Activated T-helper 2 cell treated with anti-CD3 and anti-CD28 coated beads, Interferon-gamma antibody, Interleukin-2, Interleukin-4, amounts not matched to agents 10 μg/mL and 5 μg/mL and 100 μg/mL, durations not matched to agents 14 hours and 24 hours and 36 hours (primary cell): Measurements from ENCODE around the gene PDE7B. TPM values are rescaled to one million over a fixed set of nuclear protein-coding genes. Genes with fewer than 3 reads are reported as not detected.
A peak's percentile ranks its signal among the peaks of the same experiment; 100 is the strongest.

ENCODE experiments used
- DNase-seq: peaks from one replicate; pipeline ENCODE4 v3.0.0; 2021; ENCODE audit warnings: low spot score
- H3K27ac Mint-ChIP-seq: one replicate; pipeline ENCODE4 v1.8.0; 2021; ENCODE audit warnings: mixed read lengths
- H3K27me3 Mint-ChIP-seq: one replicate; pipeline ENCODE4 v1.8.0; 2021; ENCODE audit warnings: low read depth, mixed read lengths
- H3K36me3 Mint-ChIP-seq: one replicate; pipeline ENCODE4 v1.8.0; 2021; ENCODE audit warnings: low read depth, mixed read lengths
- H3K4me1 Mint-ChIP-seq: one replicate; pipeline ENCODE4 v1.8.0; 2021; ENCODE audit warnings: low read depth, mixed read lengths
- H3K4me3 Mint-ChIP-seq: one replicate; pipeline ENCODE4 v1.8.0; 2021; ENCODE audit warnings: low read depth, mild to moderate bottlenecking, moderate library complexity, mixed read lengths
- H3K9me3 Mint-ChIP-seq: one replicate; pipeline ENCODE4 v1.8.0; 2021; ENCODE audit warnings: mixed read lengths
- intact Hi-C: fragments of 100-400 bp; cut with micrococcal nuclease; formaldehyde crosslinking; loops from one replicate; pipeline ENCODE4 v1.15.1; 2023
- total RNA-seq: library from RNA; stranded (reverse); gene quantifications from 2 replicates; pipeline ENCODE4 v1.2.3, GENCODE V29; 2022

Gene PDE7B
- total RNA-seq, 1 donor from 2014 or later, result 28.8 TPM

- Mint-ChIP-seq H3K36me3 (peaks cover 69% of the 10 kb centered on the region), H3K4me3 (no peak overlapping the region), H3K27me3 (no peaks in the 10 kb centered on the region), H3K4me1 (peaks cover 41% of the 10 kb centered on the region), H3K27ac (peak overlapping the region; percentile 80), H3K9me3 (peaks cover 8% of the 10 kb centered on the region)
- intact Hi-C loops, result loop anchor here (1.0 to 5.0 kb wide), 4 partner anchors 9 to 250 kb away; no protein-coding TSS in a partner anchor
- DNase-seq, result no peak
Observed at GRCh38 chr6:135922746-135923145, 71.2 kb downstream of the PDE7B start.

DNA sequence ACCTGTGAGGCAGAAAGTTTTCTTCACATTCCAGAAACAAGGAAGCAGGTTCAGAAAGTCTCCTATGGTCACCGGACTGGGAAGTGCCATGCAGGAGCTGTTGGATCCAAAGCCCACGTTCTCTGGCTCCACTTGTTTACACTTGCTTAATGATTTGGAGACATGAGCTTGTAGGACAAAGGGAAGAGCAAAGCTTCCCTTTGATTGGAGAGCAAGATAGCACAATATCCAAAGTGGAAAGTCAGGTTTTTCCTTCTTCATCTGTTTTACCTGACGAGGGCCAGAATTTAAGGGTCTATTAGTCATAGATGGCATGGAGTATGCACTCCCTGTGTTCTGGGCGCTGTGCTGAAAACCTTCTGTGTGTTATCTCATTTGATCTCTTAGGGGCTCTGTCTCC lies 81.2 kb downstream of the PDE7B start:
- intact Hi-C loops, result no loop called here
- no peak overlapping the region for H3K27ac Mint-ChIP-seq
- H3K9me3 Mint-ChIP-seq, result peaks cover 21% of the 10 kb centered on the region
- no peaks in the 10 kb centered on the region for H3K27me3 Mint-ChIP-seq
- DNase-seq, result no peak
- H3K4me1 Mint-ChIP-seq, result peaks cover 36% of the 10 kb centered on the region
- H3K4me3 Mint-ChIP-seq, result no peak overlapping the region
- peaks cover 75% of the 10 kb centered on the region for H3K36me3 Mint-ChIP-seq

DNA sequence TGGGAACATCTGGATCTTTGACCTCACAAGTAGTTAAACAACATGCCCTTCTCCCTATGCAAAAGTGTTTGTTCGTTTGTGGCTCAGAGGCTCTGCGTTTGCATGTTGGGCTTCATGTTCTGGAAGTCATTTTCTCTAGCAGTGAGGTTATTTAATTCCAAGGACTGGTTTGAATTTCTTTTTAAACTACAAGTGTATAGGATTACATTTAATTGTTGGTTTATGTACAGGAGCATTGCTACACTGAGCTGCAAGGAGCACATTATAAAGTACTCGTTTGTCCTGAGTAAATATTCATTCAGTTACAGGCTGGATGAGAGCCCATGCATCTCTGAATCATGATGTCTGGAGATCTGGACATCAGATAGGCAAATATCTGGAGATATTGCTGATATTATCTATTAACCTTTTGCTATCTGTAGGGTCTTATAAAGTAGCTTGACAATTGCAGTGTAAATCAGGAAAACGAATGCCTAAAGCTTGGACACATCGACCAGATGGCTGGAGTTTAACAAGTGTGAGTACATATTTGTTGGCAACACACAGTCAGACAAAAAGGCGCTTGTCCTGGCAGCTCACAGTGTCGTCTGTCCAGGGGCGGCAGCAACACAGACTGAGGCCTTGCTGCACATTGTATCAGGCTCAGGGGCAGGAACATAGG lies 84.6 kb downstream of the PDE7B start:
- Mint-ChIP-seq H3K27ac (no peak overlapping the region), H3K27me3 (no peaks in the 10 kb centered on the region), H3K4me3 (no peak overlapping the region), H3K9me3 (peaks cover 5% of the 10 kb centered on the region), H3K36me3 (peaks cover 72% of the 10 kb centered on the region), H3K4me1 (peaks cover 27% of the 10 kb centered on the region)
- no peak for DNase-seq
- intact Hi-C loops, result no loop called here

DNA sequence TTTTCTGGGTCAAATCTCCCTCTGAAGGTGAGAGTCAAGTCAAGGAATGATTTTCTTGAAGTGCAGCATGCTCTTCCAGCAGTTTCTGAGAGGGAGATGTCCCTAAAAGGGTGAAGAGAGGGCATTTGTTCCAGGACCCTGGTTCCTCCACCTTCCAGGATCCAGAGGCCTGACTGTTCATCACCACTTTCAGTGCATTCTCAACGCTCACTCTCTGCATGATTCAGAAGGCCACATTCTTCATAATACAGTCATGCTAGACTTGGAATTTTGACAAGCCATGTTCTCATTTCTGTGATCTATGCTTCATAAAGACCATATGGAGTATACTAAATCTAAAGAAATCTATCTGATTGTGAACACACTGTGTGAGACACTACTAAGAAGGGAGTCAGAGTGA lies 85.1 kb downstream of the PDE7B start:
- H3K9me3 Mint-ChIP-seq, result peaks cover 3% of the 10 kb centered on the region
- H3K4me1 Mint-ChIP-seq, result peaks cover 23% of the 10 kb centered on the region
- H3K27me3 Mint-ChIP-seq, result no peaks in the 10 kb centered on the region
- H3K4me3 Mint-ChIP-seq, result no peak overlapping the region
- H3K36me3 Mint-ChIP-seq, result peaks cover 68% of the 10 kb centered on the region
- H3K27ac Mint-ChIP-seq, result no peak overlapping the region
- no peak for DNase-seq
- intact Hi-C loops, result no loop called here

DNA sequence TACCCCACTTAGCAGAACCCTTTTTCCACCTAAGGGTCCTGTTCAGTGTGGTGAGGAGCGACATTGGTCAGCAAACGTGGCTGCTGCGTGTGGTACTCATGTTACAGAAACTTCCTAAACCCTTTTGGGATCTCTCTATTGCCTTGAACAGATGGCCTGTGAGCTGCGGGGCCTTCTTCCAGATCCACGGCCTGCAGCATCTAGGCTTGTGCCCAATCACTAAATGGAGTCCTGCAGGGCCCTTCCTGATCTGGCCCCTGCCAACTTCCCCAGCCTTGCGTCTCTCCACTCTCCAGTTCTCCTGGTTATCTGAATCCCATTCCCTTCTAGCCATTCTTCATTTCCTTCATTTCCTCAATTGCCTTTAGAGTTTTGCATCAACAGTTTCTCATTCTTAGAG lies 85.6 kb downstream of the PDE7B start:
- Mint-ChIP-seq H3K27me3 (no peaks in the 10 kb centered on the region), H3K9me3 (no peaks in the 10 kb centered on the region), H3K36me3 (peaks cover 63% of the 10 kb centered on the region), H3K4me3 (no peak overlapping the region), H3K4me1 (peaks cover 20% of the 10 kb centered on the region), H3K27ac (no peak overlapping the region)
- intact Hi-C loops, result no loop called here
- no peak for DNase-seq

GRCh38 chr6:135938576-135939207 lies 87.2 kb downstream of the PDE7B start:
- H3K4me1 Mint-ChIP-seq, result peaks cover 20% of the 10 kb centered on the region
- intact Hi-C loops, result no loop called here
- no peaks in the 10 kb centered on the region for H3K9me3 Mint-ChIP-seq
- no peaks in the 10 kb centered on the region for H3K27me3 Mint-ChIP-seq
- no peak overlapping the region for H3K4me3 Mint-ChIP-seq
- DNase-seq, result no peak
- H3K36me3 Mint-ChIP-seq, result peaks cover 58% of the 10 kb centered on the region
- no peak overlapping the region for H3K27ac Mint-ChIP-seq

DNA sequence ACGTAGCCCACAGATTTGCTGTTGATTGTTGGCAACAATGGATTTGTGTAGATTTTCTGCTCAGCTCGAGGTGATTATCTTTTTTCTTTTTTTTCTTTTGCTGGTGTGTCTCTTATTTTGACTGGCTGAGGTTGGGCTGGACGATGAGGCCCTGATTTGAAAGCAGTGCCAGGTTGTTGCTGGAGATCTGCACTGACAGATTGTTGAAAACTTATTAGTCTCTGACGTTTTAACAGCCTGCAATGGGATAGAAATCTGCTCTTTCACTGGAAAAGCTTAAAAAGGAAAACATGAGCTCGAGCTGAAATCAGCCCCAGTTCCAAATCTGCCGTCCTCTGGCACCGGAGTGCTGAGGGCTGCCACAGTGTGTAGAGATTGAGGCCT lies 87.7 kb downstream of the PDE7B start:
- Mint-ChIP-seq H3K27ac (no peak overlapping the region), H3K4me1 (peaks cover 20% of the 10 kb centered on the region), H3K36me3 (peaks cover 58% of the 10 kb centered on the region), H3K9me3 (no peaks in the 10 kb centered on the region), H3K27me3 (no peaks in the 10 kb centered on the region), H3K4me3 (no peak overlapping the region)
- intact Hi-C loops, result no loop called here
- DNase-seq, result no peak

DNA sequence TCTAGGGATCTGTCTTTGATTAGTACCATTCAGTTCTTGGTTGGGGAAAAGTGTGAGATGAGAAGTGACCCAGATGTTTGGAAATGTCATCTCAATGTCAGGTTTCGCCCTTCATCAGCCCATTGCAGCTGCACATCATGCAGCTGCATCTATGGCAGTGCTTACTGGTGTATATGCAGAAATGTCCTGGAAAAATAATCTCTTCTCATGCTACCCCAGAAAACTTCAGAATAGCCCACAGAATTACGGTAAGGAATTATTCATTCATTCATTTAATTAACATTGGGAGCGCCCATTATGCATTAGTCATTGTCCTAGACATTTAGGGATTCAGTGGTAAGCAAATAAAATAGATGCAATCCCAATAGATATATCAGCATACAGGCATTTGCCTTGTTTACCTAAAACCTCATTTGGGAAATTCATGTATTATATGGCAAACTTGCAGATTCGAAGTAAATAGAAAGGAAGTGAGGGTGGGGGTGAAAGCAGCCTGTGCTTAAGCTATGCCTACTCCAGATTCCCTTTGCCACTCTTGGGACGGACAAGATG lies 89.2 kb downstream of the PDE7B start:
- H3K27me3 Mint-ChIP-seq, result no peaks in the 10 kb centered on the region
- DNase-seq, result no peak
- peaks cover 16% of the 10 kb centered on the region for H3K4me1 Mint-ChIP-seq
- H3K27ac Mint-ChIP-seq, result no peak overlapping the region
- H3K36me3 Mint-ChIP-seq, result peaks cover 59% of the 10 kb centered on the region
- H3K9me3 Mint-ChIP-seq, result no peaks in the 10 kb centered on the region
- intact Hi-C loops, result no loop called here
- no peak overlapping the region for H3K4me3 Mint-ChIP-seq

DNA sequence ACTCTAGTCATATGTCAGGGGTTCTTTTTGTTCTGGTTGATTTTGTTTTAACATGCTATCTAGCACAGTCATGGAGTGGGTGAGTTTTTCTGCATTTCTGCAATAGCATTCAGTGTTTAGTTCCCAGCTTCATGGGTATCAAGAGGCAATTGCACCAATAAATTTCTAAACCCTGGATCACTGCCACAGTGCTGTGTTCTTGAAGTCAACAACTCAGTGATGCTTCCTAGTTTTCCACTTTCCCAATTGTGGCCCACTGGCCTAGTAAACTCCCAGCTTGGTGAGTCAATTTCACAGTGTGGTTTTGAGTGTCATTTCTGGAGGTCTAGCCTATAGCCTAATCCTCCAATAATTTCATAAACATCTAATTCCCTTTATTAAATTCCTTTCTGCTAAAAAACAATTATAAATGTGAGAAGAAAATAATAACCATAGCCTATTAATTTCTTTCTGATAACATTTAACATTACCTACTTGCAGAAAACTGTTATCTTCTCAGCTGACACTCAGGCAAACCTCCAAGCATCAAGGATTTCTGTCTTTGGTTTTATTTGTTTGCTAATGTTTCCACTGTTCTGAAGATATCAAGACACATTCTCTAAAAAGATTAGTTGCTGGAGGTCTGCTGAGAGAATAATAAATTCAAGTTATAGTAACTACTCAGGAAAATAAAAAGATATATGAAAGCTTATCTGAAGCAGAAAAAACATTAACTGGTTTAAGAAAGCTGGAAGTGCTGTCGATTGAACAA lies 89.9 kb downstream of the PDE7B start:
- Mint-ChIP-seq H3K27me3 (no peaks in the 10 kb centered on the region), H3K27ac (no peak overlapping the region), H3K4me1 (peaks cover 16% of the 10 kb centered on the region), H3K4me3 (no peak overlapping the region), H3K9me3 (no peaks in the 10 kb centered on the region), H3K36me3 (peaks cover 53% of the 10 kb centered on the region)
- intact Hi-C loops, result no loop called here
- no peak for DNase-seq

GRCh38 chr6:135944120-135944519 lies 92.6 kb downstream of the PDE7B start:
- Mint-ChIP-seq H3K36me3 (peaks cover 45% of the 10 kb centered on the region), H3K27ac (no peak overlapping the region), H3K27me3 (no peaks in the 10 kb centered on the region), H3K4me1 (peaks cover 6% of the 10 kb centered on the region), H3K4me3 (no peak overlapping the region), H3K9me3 (no peaks in the 10 kb centered on the region)
- intact Hi-C loops, result no loop called here
- DNase-seq, result no peak

DNA sequence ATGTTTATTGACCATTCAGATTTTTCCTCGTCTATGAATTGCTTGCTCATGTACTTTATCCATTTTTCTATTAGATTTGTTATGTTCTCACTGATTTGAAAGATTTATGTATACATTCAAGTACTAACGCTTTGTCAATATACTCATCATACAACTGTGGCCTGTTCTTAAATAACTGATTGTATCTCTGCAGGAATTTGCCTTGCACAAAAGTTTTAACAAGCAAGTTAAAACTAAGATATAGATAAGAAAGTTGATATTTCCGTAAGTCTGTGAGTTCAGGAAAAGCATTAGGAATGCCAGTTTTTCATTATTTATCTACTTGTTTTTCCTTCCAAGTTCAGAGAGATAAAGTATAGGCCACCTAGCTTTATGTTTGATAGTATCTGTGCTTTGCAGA lies 95.2 kb downstream of the PDE7B start:
- H3K9me3 Mint-ChIP-seq, result no peaks in the 10 kb centered on the region
- no peak for DNase-seq
- no peaks in the 10 kb centered on the region for H3K27me3 Mint-ChIP-seq
- no peak overlapping the region for H3K4me3 Mint-ChIP-seq
- peaks cover 47% of the 10 kb centered on the region for H3K36me3 Mint-ChIP-seq
- no peak overlapping the region for H3K27ac Mint-ChIP-seq
- H3K4me1 Mint-ChIP-seq, result peaks cover 6% of the 10 kb centered on the region
- intact Hi-C loops, result no loop called here

DNA sequence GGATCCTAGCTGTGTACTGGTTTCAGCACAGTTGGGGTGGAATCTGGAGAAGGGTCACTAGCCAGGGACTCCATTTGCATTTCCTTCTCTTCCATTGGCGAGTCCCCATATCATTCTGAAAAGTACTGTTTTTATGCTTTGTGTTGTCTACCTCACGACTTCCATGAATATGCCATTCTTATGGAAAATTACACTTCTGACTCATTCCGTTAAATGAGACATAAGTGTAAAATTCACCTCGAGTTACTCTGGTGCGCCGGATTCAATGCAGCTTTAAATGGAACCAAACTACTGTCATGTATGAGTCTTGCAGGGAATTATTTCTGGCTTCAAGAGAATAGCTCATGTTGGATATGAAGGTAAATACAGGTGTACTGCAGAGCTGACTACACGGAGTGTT lies 99.2 kb downstream of the PDE7B start:
- H3K27ac Mint-ChIP-seq, result no peak overlapping the region
- H3K9me3 Mint-ChIP-seq, result no peaks in the 10 kb centered on the region
- no peaks in the 10 kb centered on the region for H3K27me3 Mint-ChIP-seq
- H3K4me1 Mint-ChIP-seq, result peaks cover 6% of the 10 kb centered on the region
- peaks cover 41% of the 10 kb centered on the region for H3K36me3 Mint-ChIP-seq
- no peak for DNase-seq
- H3K4me3 Mint-ChIP-seq, result no peak overlapping the region
- intact Hi-C loops, result no loop called here

GRCh38 chr6:135951169-135951568 lies 99.7 kb downstream of the PDE7B start:
- peaks cover 6% of the 10 kb centered on the region for H3K4me1 Mint-ChIP-seq
- no peaks in the 10 kb centered on the region for H3K27me3 Mint-ChIP-seq
- no peak overlapping the region for H3K4me3 Mint-ChIP-seq
- H3K36me3 Mint-ChIP-seq, result peaks cover 41% of the 10 kb centered on the region
- no peaks in the 10 kb centered on the region for H3K9me3 Mint-ChIP-seq
- intact Hi-C loops, result no loop called here
- no peak overlapping the region for H3K27ac Mint-ChIP-seq
- DNase-seq, result no peak
